Upper lobe of left lung (tissue), 4 donors: ENCODE measurements around the gene JAGN1.

Source experiments
- CTCF ChIP-seq, 6 experiments: fragments of 450-650 bp in 4 of 6; fragments of 200-600 bp in 2 of 6; sonication (generic) in 2 of 6; IDR thresholded peaks; one replicate each; pipeline ENCODE4 v1.5.1; 2016 to 2019; ENCODE audit warnings: antibody characterized with exemption in 6 of 6
- POLR2A ChIP-seq, 4 donors: fragments of 450-650 bp; IDR thresholded peaks; one replicate each; pipeline ENCODE4 v1.5.1; 2016 to 2017; ENCODE audit warnings: antibody characterized with exemption in 4 of 4, mild to moderate bottlenecking in 2 of 4
- POLR2AphosphoS5 ChIP-seq, 2 donors: sonication (generic); formaldehyde crosslinking; IDR thresholded peaks; one replicate each; pipeline ENCODE4 v1.5.1; 2017; ENCODE audit warnings: antibody characterized with exemption in 2 of 2

- TF ChIP-seq CTCF (IDR thresholded peaks at IDR 0.05) = no peak
- no peak for TF ChIP-seq POLR2A (IDR thresholded peaks at IDR 0.05)
- no peak for TF ChIP-seq POLR2AphosphoS5 (IDR thresholded peaks at IDR 0.05)
Observed at GRCh38 chr3:9861201-9861600, 29.2 kb upstream of the JAGN1 start.
